H9 (cell line): Measurements from ENCODE around the gene DCAF6. TPM values are rescaled to one million over a fixed set of nuclear protein-coding genes. Genes with fewer than 3 reads are reported as not detected.

Experiments used
- DNase-seq: peaks from one replicate; pipeline ENCODE4 v3.0.0-alpha.2; 2017
- H2AFZ ChIP-seq: one replicate; pipeline ENCODE4 v1.6.1; 2013; ENCODE audit warnings: mild to moderate bottlenecking, low read length, control low read depth, moderate library complexity
- H2AK5ac ChIP-seq: 2 replicates; pipeline ENCODE4 v1.6.1; 2013; ENCODE audit warnings: low read length, control low read depth, mixed read lengths; ENCODE audit not compliant: insufficient read length
- H2BK120ac ChIP-seq: one replicate; pipeline ENCODE4 v1.6.1; 2013; ENCODE audit warnings: low read depth, mild to moderate bottlenecking, low read length, control low read depth, inconsistent platforms; ENCODE audit not compliant: poor library complexity, severe bottlenecking
- H2BK12ac ChIP-seq: 2 replicates; pipeline ENCODE4 v1.6.1; 2013; ENCODE audit warnings: low read length, control low read depth, mixed read lengths, low read depth; ENCODE audit not compliant: insufficient read length
- H2BK15ac ChIP-seq: 2 replicates; pipeline ENCODE4 v1.6.1; 2013; ENCODE audit warnings: low read depth, low read length, control low read depth
- H2BK20ac ChIP-seq: one replicate; pipeline ENCODE4 v1.6.1; 2013; ENCODE audit warnings: low read depth, mild to moderate bottlenecking, low read length, control low read depth, inconsistent platforms; ENCODE audit not compliant: poor library complexity, severe bottlenecking
- H2BK5ac ChIP-seq: 2 replicates; pipeline ENCODE4 v1.6.1; 2013; ENCODE audit warnings: low read length, control low read depth, mixed read lengths; ENCODE audit not compliant: insufficient read length
- H3K14ac ChIP-seq: 2 replicates; pipeline ENCODE4 v1.6.1; 2013; ENCODE audit warnings: low read length, control low read depth; ENCODE audit not compliant: insufficient read depth
- H3K18ac ChIP-seq: 2 replicates; pipeline ENCODE4 v1.6.1; 2013; ENCODE audit warnings: low read depth, mild to moderate bottlenecking, mixed read lengths, low read length, control low read depth; ENCODE audit not compliant: insufficient read length
- H3K23ac ChIP-seq: 2 replicates; pipeline ENCODE4 v1.6.1; 2013; ENCODE audit warnings: low read length, control low read depth, mixed read lengths, low read depth; ENCODE audit not compliant: insufficient read length
- H3K23me2 ChIP-seq: 2 replicates; pipeline ENCODE4 v1.6.1; 2013; ENCODE audit warnings: low read depth, mild to moderate bottlenecking, mixed read lengths, low read length, control low read depth; ENCODE audit not compliant: insufficient read length, poor library complexity, severe bottlenecking
- H3K27ac ChIP-seq: 2 replicates; pipeline ENCODE4 v1.5.1; 2013; ENCODE audit warnings: low read length, control low read depth, mixed read lengths, low read depth; ENCODE audit not compliant: insufficient read length
- H3K27me3 ChIP-seq: 2 replicates; pipeline ENCODE4 v1.6.1; 2013; ENCODE audit warnings: low read length, control low read depth, inconsistent platforms; ENCODE audit not compliant: insufficient read depth
- H3K4ac ChIP-seq: 2 replicates; pipeline ENCODE4 v1.6.1; 2013; ENCODE audit warnings: low read depth, mild to moderate bottlenecking, control low read depth, inconsistent platforms, low read length, moderate library complexity
- H3K4me1 ChIP-seq: 2 replicates; pipeline ENCODE4 v1.6.1; 2013; ENCODE audit warnings: low read length, control low read depth, inconsistent platforms; ENCODE audit not compliant: insufficient read depth
- H3K4me2 ChIP-seq: 2 replicates; pipeline ENCODE4 v1.6.1; 2013; ENCODE audit warnings: low read length, control low read depth, mixed read lengths; ENCODE audit not compliant: insufficient read length, insufficient read depth
- H3K56ac ChIP-seq: 2 replicates; pipeline ENCODE4 v1.6.1; 2013; ENCODE audit warnings: low read depth, mild to moderate bottlenecking, mixed read lengths, low read length, control low read depth; ENCODE audit not compliant: insufficient read length
- H3K79me1 ChIP-seq: 2 replicates; pipeline ENCODE4 v1.6.1; 2013; ENCODE audit warnings: low read depth, mild to moderate bottlenecking, moderate library complexity, low read length, control low read depth, inconsistent platforms; ENCODE audit not compliant: insufficient read depth, poor library complexity, severe bottlenecking
- H3K79me2 ChIP-seq: 2 replicates; pipeline ENCODE4 v1.6.1; 2013; ENCODE audit warnings: low read length, control low read depth, inconsistent platforms; ENCODE audit not compliant: insufficient read depth
- H3K9ac ChIP-seq: 2 replicates; pipeline ENCODE4 v1.6.1; 2013; ENCODE audit warnings: low read length, control low read depth, mixed read lengths; ENCODE audit not compliant: insufficient read length; ENCODE audit errors: extremely low read depth
- H3K9me3 ChIP-seq: one replicate; pipeline ENCODE4 v1.6.1; 2013; ENCODE audit warnings: low read depth, low read length, inconsistent platforms; ENCODE audit not compliant: control insufficient read depth
- H3T11ph ChIP-seq: one replicate; pipeline ENCODE4 v1.6.1; 2013; ENCODE audit warnings: mild to moderate bottlenecking, low read length, control low read depth, inconsistent platforms
- H4K20me1 ChIP-seq: one replicate; pipeline ENCODE4 v1.6.1; 2013; ENCODE audit not compliant: control insufficient read depth, insufficient read length, insufficient read depth
- H4K5ac ChIP-seq: 2 replicates; pipeline ENCODE4 v1.6.1; 2013; ENCODE audit warnings: low read depth, mild to moderate bottlenecking, mixed read lengths, low read length, control low read depth; ENCODE audit not compliant: insufficient read length
- H4K8ac ChIP-seq: replicated peaks from 2 replicates; pipeline ENCODE4 v1.6.1; 2013; ENCODE audit warnings: low read length, control low read depth, mixed read lengths, low read depth; ENCODE audit not compliant: insufficient read length
- H4K91ac ChIP-seq: 2 replicates; pipeline ENCODE4 v1.6.1; 2013; ENCODE audit warnings: low read depth, mild to moderate bottlenecking, moderate library complexity, mixed read lengths, low read length, control low read depth; ENCODE audit not compliant: insufficient read length
- H3K27ac Mint-ChIP-seq, 3 experiments: 2 replicates in 2 of 3; 3 replicates in 1 of 3; pipeline ENCODE4 v1.8.0; 2020 to 2021; ENCODE audit warnings: mixed read lengths in 3 of 3, mild to moderate bottlenecking in 1 of 3, moderate library complexity in 1 of 3
- H3K27me3 Mint-ChIP-seq: 2 replicates; pipeline ENCODE4 v1.8.0; 2021; ENCODE audit warnings: low read depth, mild to moderate bottlenecking, moderate library complexity, mixed read lengths
- H3K36me3 Mint-ChIP-seq, 3 experiments: 2 replicates in 2 of 3; 3 replicates in 1 of 3; pipeline ENCODE4 v1.8.0; 2020 to 2021; ENCODE audit warnings: low read depth in 3 of 3, mixed read lengths in 3 of 3; ENCODE audit not compliant: insufficient read depth in 1 of 3
- H3K4me1 Mint-ChIP-seq, 2 experiments: 2 replicates each; pipeline ENCODE4 v1.8.0; 2020; ENCODE audit warnings: mixed read lengths in 2 of 2
- H3K4me3 Mint-ChIP-seq, 2 experiments: 2 replicates in 1 of 2; 3 replicates in 1 of 2; pipeline ENCODE4 v1.8.0; 2020 to 2021; ENCODE audit warnings: mild to moderate bottlenecking in 2 of 2, mixed read lengths in 2 of 2, moderate library complexity in 1 of 2
- H3K9me3 Mint-ChIP-seq, 2 experiments: 2 replicates in 1 of 2; 3 replicates in 1 of 2; pipeline ENCODE4 v1.8.0; 2020; ENCODE audit warnings: mild to moderate bottlenecking in 2 of 2, mixed read lengths in 2 of 2, moderate library complexity in 1 of 2
- WGBS: extraction: QIAGEN DNeasy Blood & Tissue Kit; methylation state at CpG from one replicate; pipeline ENCODE4 v1.1.7; 2013; ENCODE audit warnings: missing lambda C conversion rate, low lambda C conversion rate, mixed read lengths; ENCODE audit not compliant: insufficient read length; ENCODE audit errors: extremely low coverage; 5-methylcytosine and 5-hydroxymethylcytosine counted together
- total RNA-seq: library from RNA; stranded (reverse); gene quantifications from 2 replicates; pipeline ENCODE4 v1.2.1, GENCODE V29; 2021
- TF ChIP-seq, protein P1 (sequence below): fragments of 200-600 bp; sonication (generic); conservative IDR thresholded peaks from 3 replicates; pipeline ENCODE4 v1.8.0; 2021; ENCODE audit warnings: antibody characterized with exemption, mild to moderate bottlenecking

The DCAF6 gene
- total RNA-seq, 1 experiment from 2014 or later, result 16.0 TPM

DNA sequence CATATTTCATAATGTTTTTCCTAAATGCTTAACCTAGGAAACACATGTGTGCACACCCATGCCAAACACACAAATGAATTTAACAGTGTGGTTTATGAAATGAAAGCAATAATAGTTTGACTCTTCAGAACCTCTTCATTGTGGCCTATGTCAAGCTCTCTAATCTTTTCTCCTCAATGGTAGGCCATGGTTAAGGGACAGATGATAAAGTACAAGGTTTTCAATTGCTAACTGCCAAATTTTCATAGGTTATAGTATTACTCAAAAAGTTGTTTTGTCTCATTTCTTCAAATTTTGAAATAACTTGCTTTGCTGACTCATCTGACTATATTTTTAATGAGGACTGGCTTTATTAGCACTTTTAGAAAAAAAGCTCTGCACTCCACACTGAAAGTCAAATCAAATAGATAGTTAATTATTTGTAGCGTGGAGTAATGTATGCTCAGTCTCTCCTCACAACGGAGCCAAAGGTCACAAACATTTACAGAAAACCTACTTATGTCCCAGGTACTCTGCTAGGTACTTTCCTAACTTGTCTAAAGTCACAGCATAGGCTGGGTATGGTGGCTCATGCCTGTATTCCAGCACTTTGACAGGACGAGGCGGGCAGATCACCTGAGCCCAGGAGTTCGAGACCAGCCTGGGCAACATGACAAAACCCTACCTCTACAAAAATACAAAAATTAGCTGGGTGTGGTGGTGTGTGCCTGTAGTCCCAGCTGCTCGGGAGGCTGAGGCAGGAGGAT is 19.5 kb upstream of the DCAF6 start:
- no peak overlapping the region for H3K56ac ChIP-seq
- peaks cover 2% of the 10 kb centered on the region; the same call in 1 of the 2 replicates for H3K4me1 ChIP-seq
- no peak overlapping the region for H2BK120ac ChIP-seq
- Mint-ChIP-seq H3K27ac (no peak overlapping the region), H3K4me1 (peaks cover 13 to 16% of the 10 kb centered on the region in 2 experiments), H3K9me3 (no peaks in the 10 kb centered on the region), H3K36me3 (no peaks in the 10 kb centered on the region; a peak in 2 of 7 replicates), H3K27me3 (no peaks in the 10 kb centered on the region), H3K4me3 (no peak overlapping the region)
- H3K79me2 ChIP-seq, result no peaks in the 10 kb centered on the region
- H2AFZ ChIP-seq, result no peak overlapping the region
- no CpG with 5 or more reads among the region's 6 CpGs for WGBS
- DNase-seq, result no peak
- H4K20me1 ChIP-seq, result no peaks in the 10 kb centered on the region
- no peak overlapping the region for H2AK5ac ChIP-seq
- H3K14ac ChIP-seq, result no peak overlapping the region
- H3K18ac ChIP-seq, result no peak overlapping the region
- no peak overlapping the region for H3K4ac ChIP-seq
- no peak overlapping the region for H3T11ph ChIP-seq
- H2BK12ac ChIP-seq, result no peak overlapping the region
- H3K27me3 ChIP-seq, result no peaks in the 10 kb centered on the region
- H4K91ac ChIP-seq, result no peak overlapping the region
- no peak overlapping the region for H3K9ac ChIP-seq
- no peak overlapping the region for H2BK20ac ChIP-seq
- no peaks in the 10 kb centered on the region for H3K23me2 ChIP-seq
- no peak overlapping the region for H2BK5ac ChIP-seq
- H3K4me2 ChIP-seq, result no peak overlapping the region
- no peaks in the 10 kb centered on the region for H3K9me3 ChIP-seq
- no peak overlapping the region for H4K5ac ChIP-seq
- no peak overlapping the region for H3K27ac ChIP-seq
- no peak overlapping the region for H3K23ac ChIP-seq
- no peak overlapping the region for H2BK15ac ChIP-seq
- TF ChIP-seq, protein P1, sequence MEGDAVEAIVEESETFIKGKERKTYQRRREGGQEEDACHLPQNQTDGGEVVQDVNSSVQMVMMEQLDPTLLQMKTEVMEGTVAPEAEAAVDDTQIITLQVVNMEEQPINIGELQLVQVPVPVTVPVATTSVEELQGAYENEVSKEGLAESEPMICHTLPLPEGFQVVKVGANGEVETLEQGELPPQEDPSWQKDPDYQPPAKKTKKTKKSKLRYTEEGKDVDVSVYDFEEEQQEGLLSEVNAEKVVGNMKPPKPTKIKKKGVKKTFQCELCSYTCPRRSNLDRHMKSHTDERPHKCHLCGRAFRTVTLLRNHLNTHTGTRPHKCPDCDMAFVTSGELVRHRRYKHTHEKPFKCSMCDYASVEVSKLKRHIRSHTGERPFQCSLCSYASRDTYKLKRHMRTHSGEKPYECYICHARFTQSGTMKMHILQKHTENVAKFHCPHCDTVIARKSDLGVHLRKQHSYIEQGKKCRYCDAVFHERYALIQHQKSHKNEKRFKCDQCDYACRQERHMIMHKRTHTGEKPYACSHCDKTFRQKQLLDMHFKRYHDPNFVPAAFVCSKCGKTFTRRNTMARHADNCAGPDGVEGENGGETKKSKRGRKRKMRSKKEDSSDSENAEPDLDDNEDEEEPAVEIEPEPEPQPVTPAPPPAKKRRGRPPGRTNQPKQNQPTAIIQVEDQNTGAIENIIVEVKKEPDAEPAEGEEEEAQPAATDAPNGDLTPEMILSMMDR, result no peak
- no peaks in the 10 kb centered on the region for H3K79me1 ChIP-seq
- H4K8ac ChIP-seq, result no peak overlapping the region
